GM13976 (cell line): ENCODE results near the gene UBE2Q1.
A peak's percentile ranks its signal among the peaks of the same experiment; 100 is the strongest.

Experiments
- DNase-seq: peaks from one replicate; pipeline ENCODE4 v3.0.0; 2012; ENCODE audit warnings: low spot score
- in situ Hi-C: fragments of 300-500 bp; cut with MboI; formaldehyde crosslinking; loops from one replicate; pipeline ENCODE4 v1.12.0; 2022; ENCODE audit warnings: low sequenced_read_pairs, mixed read lengths, inconsistent platforms; ENCODE audit not compliant: unreplicated experiment
- TF ChIP-seq, protein P1 (sequence below): IDR thresholded peaks from 2 replicates; pipeline ENCODE4 v1.5.1; 2012; ENCODE audit warnings: borderline replicate concordance, mild to moderate bottlenecking; ENCODE audit not compliant: insufficient read depth; ENCODE audit errors: extremely low read depth, missing control alignments, control extremely low read depth

Gene UBE2Q1

DNA sequence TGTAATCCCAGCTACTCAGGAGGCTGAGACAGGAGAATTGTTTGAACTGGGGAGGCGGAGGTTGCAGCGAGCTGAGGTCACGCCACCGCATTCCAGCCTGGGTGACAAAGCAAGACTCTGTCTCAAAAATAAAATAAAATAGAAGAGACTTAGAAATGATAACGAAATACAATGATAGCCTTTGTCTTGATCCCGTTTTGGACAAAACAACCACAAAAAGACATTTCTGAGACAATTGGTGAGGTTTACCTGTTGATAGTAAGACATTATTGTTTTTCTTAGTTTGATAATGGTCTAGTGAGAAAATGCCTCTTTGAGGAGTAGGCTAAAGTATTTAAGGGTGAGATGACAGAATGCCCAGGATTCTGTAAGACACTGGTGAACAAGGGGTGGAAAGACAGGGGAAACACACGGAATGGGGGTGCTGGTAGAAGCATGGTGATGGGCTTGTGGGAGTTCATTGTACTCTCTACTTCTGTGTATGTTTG lies 44.4 kb downstream of the UBE2Q1 start:
- TF ChIP-seq, protein P1, sequence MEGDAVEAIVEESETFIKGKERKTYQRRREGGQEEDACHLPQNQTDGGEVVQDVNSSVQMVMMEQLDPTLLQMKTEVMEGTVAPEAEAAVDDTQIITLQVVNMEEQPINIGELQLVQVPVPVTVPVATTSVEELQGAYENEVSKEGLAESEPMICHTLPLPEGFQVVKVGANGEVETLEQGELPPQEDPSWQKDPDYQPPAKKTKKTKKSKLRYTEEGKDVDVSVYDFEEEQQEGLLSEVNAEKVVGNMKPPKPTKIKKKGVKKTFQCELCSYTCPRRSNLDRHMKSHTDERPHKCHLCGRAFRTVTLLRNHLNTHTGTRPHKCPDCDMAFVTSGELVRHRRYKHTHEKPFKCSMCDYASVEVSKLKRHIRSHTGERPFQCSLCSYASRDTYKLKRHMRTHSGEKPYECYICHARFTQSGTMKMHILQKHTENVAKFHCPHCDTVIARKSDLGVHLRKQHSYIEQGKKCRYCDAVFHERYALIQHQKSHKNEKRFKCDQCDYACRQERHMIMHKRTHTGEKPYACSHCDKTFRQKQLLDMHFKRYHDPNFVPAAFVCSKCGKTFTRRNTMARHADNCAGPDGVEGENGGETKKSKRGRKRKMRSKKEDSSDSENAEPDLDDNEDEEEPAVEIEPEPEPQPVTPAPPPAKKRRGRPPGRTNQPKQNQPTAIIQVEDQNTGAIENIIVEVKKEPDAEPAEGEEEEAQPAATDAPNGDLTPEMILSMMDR, result no peak
- no peak for DNase-seq
- in situ Hi-C loops, result no loop called here

DNA sequence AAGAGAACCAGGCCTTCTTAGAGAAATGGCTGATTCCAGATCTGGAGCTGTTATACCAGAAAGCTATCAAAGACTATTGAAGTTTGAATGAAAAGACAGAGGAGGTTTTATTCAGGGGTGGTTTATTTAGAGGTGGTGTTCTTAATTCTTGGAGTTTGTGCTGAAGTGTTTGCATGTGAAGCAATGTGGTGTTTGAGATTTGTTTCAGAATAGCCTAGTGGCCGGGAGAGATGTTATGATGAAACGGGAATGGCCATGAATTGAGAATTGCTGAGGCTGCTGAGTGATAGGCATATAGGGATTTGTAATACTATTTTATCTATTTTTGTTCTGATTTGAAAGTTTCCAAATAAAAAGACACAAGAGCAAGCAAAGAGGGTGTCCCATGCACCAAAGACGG lies 45.7 kb downstream of the UBE2Q1 start:
- in situ Hi-C loops, result no loop called here
- DNase-seq, result no peak
- TF ChIP-seq, protein P1, result no peak

DNA sequence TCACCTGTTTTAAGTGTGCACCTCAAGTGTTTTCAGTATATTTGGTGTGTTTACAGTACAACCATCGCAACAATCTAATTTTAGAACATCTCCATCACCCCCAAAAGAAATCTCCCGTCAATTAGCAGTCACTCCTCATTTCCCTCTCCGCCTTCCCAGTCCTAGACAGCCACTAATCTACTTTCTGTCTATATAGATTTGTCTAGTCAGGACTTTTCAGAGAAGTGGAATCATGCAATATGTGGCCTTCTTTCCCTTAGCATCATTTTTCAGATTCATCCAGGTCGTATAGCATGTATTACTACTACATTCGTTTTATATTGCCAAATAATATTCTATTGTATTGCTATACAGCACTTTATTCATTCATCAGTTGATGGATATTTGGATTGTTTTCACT lies 54.6 kb downstream of the UBE2Q1 start:
- DNase-seq, result no peak

DNA sequence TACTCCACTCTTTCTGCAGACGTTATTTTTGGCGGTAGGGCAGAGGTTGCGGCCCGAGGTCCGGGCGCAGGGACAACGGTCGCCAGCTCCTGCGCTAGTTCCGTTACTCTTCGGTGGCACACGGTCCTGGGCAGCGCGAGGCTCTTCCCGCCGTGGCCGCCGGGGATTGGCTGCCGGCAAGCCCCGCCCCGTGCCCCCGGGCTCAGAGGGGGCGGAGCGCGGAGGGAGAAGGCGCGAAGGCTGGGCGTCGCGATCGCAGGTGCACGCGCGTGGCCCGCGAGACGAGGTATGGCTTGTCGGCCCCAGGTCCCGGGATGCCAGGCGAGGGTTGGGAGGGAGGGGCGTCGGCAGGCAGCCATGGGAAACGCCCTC lies 55.7 kb downstream of the UBE2Q1 start:
- in situ Hi-C loops, result no loop called here

More for the DNA sequence above, 54.6 kb downstream of the UBE2Q1 start:
- in situ Hi-C loops, result no loop called here
- TF ChIP-seq, protein P1, result no peak

DNA sequence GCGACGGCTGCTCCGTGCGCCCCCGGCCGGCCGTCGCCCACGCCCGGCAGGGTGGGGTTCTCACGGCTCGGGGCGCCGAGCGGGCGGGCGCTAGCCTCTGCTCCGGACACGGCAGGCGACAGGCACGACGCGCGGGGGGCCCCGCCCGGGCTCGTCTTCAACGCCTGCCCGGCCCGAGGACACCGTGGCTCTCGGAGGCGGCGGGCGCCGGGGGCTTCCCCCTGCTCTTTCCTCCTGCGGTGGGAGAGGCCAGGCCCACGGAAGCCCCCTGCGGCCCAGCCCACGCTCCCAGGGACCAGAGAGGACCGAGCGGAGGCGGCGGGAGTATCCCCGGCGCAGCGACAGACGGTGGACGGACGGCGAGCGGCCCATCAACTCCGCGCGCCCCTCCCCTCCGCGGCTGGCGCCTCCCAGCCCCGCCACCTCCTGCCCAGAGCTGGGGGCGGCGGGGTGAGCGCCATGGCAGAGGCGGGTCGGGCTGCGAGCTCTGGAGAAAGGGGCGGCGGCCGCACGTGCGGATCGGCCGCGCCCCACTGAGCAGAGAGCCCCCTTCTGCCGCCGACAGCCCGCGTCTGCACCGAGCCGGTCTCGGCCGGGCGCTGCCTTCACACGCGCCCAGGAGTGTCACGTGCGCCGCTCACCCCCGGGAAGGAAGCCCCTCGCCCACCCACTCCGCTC lies 56.3 kb downstream of the UBE2Q1 start, which contains the start of the genes SHE and TDRD10:
TSS of gene SHE (minus strand) at position 347 of the 678 bp plus-strand sequence. CDS start 386 bp downstream, outside the sequence.
TSS of gene TDRD10 (plus strand) at position 154 of the 678 bp plus-strand sequence. CDS start 4,685 bp downstream, outside the sequence.
- DNase-seq, result peak; percentile 65
- TF ChIP-seq, protein P1, result no peak
- in situ Hi-C loops, result no loop called here

More for the DNA sequence above, 55.7 kb downstream of the UBE2Q1 start:
- DNase-seq, result no peak
- TF ChIP-seq, protein P1, result no peak

DNA sequence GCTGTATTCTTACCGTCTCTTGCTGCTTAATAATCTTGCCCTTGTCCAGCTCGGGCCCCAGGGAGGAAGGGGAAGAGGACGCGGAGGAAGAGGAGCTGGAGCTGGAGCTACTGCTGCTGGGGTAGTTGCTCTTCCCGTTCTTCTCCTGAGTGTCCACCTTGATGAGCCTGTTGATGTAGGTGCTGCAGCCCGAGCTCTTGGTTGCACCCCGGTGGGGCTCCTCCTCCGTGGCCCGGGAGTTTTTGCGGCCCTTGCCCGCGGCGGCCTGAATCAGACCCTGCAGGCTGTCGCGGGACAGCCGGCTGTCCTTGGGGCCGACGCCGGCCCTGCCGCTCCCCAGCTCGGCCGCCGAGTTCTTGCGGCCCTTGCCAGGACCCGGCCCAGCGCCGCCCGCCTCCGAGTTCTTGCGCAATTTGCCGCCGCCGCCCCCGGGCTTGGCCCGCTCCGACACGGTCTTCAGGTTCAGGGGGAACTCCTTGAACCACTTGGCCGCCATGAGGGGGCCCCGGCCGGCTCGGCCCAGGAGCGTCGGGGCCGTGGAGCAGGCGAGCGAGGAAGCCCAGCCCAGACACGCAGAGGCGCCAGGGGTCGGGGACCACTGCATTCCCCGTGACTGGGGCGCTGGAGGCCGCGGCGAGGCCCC lies 56.9 kb downstream of the UBE2Q1 start:
- DNase-seq, result peak; percentile 50
- TF ChIP-seq, protein P1, result no peak
- in situ Hi-C loops, result no loop called here
